ENCODE data around the gene GLRA1.
"Not testable (repeated sequence)": the region's sequence is repeated elsewhere in the genome, so short reads cannot be mapped to it uniquely, and the experiment has no call there.

The GLRA1 gene

GRCh38 chr5:151880324-151880723, 44.3 kb downstream of the GLRA1 start:
- DNase-seq, result no peak

GRCh38 chr5:151873701-151874100, 51.0 kb downstream of the GLRA1 start:
- no peak for DNase-seq

GRCh38 chr5:151872701-151873100, 52.0 kb downstream of the GLRA1 start:
- no peak for DNase-seq

GRCh38 chr5:151870820-151871219, 53.8 kb downstream of the GLRA1 start:
- peak; percentile 35 for DNase-seq

GRCh38 chr5:151870271-151870670, 54.4 kb downstream of the GLRA1 start:
- DNase-seq, result no peak

GRCh38 chr5:151869843-151870242, 54.8 kb downstream of the GLRA1 start:
- DNase-seq, result no peak

- no peak for DNase-seq
Measured at GRCh38 chr5:151868451-151868850, 56.2 kb downstream of the GLRA1 start.

GRCh38 chr5:151864061-151864748, 60.4 kb downstream of the GLRA1 start:
- no peak for DNase-seq

- no peak for DNase-seq
Measured at GRCh38 chr5:151863566-151863965, 61.1 kb downstream of the GLRA1 start.

- DNase-seq, result no peak
Measured at GRCh38 chr5:151862811-151863472, 61.7 kb downstream of the GLRA1 start.

- not testable (repeated sequence) for DNase-seq
Measured at GRCh38 chr5:151860867-151861266, 63.8 kb downstream of the GLRA1 start.

- DNase-seq, result no peak
Measured at GRCh38 chr5:151856861-151857260, 67.8 kb downstream of the GLRA1 start.

- DNase-seq, result no peak
Measured at GRCh38 chr5:151855701-151856100, 69.0 kb downstream of the GLRA1 start.

GRCh38 chr5:151847871-151848270, 76.8 kb downstream of the GLRA1 start:
- DNase-seq, result no peak

GRCh38 chr5:151846765-151847164, 77.9 kb downstream of the GLRA1 start:
- DNase-seq, result no peak

GRCh38 chr5:151832843-151833242, 91.8 kb downstream of the GLRA1 start:
- DNase-seq, result not testable (repeated sequence)

GRCh38 chr5:151829370-151829769, 95.3 kb downstream of the GLRA1 start:
- DNase-seq, result no peak

GRCh38 chr5:151825445-151825844, 99.2 kb downstream of the GLRA1 start:
- DNase-seq, result no peak

- no peak for DNase-seq
Measured at GRCh38 chr5:151822141-151822540, 102.5 kb downstream of the GLRA1 start.

GRCh38 chr5:151820903-151821302, 103.7 kb downstream of the GLRA1 start:
- DNase-seq, result no peak

- DNase-seq, result no peak
Measured at GRCh38 chr5:151820271-151820670, 104.4 kb downstream of the GLRA1 start.

GRCh38 chr5:151819830-151820229, 104.8 kb downstream of the GLRA1 start:
- DNase-seq, result no peak

GRCh38 chr5:151815051-151815450, 109.6 kb downstream of the GLRA1 start:
- DNase-seq, result no peak

- no peak for DNase-seq
Measured at GRCh38 chr5:151812757-151813309, 111.8 kb downstream of the GLRA1 start.
